ENCODE results near the gene MAPT.

MAPT gene

DNA sequence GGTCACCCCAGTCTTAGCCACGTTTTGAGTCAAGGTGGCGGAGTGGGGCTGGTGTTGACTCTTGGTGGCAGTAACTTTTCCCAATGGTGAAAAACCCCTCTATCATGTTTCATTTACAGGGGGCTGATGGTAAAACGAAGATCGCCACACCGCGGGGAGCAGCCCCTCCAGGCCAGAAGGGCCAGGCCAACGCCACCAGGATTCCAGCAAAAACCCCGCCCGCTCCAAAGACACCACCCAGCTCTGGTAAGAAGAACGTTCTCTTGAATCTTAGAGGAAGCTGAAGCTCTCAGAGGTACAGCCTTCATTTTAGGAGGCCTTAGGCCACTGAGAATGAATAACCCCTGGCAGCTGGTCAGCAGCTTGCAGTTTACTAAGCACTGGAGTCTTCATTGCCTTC is 97.0 kb downstream of the MAPT start:
- no peak for ATAC-seq (replicated peaks; ENCODE audit: extremely low read depth, poor library complexity, severe bottlenecking)
- H3K27me3 Mint-ChIP-seq: no peaks in the 10 kb centered on the region
- no peaks in the 10 kb centered on the region for H3K4me1 Mint-ChIP-seq
- no peaks in the 10 kb centered on the region for H3K9me3 Mint-ChIP-seq
- H3K4me3 Mint-ChIP-seq: no peak overlapping the region
- no peak overlapping the region for H3K27ac Mint-ChIP-seq (ENCODE audit: low read depth)
- H3K36me3 Mint-ChIP-seq (ENCODE audit: insufficient read depth): peaks cover 2% of the 10 kb centered on the region
- no peak for DNase-seq (ENCODE audit: low spot score in 2 of 2)

GRCh38 chr17:45992175-45992574 is 97.8 kb downstream of the MAPT start:
- Mint-ChIP-seq H3K4me3 (no peak overlapping the region), H3K27me3 (no peaks in the 10 kb centered on the region)

DNA sequence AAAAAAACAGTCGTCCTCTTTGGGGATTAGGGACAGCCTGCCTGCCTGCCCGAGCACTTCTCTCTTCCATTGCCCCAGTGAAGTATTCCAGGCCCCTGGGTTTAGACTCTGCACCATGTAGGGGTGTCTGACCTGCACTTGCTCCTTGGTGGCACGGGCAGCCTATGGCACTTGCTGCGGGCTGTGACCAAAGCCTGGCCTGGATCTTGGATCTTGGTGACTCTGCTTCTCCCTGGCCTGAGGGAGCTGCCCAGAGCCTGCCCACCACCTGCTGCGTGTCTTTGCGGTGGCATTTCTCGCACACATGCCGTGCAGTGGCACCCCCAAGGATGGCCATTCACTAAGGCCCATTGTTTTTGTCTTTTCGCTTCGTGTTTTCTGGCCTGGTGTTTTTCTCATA is 98.5 kb downstream of the MAPT start:
- no peaks in the 10 kb centered on the region for H3K9me3 Mint-ChIP-seq
- H3K27ac Mint-ChIP-seq (ENCODE audit: low read depth): no peak overlapping the region
- no peak for ATAC-seq (replicated peaks; ENCODE audit: extremely low read depth, poor library complexity, severe bottlenecking)
- no peak for DNase-seq (ENCODE audit: low spot score in 2 of 2)
- peaks cover 2% of the 10 kb centered on the region for H3K36me3 Mint-ChIP-seq (ENCODE audit: insufficient read depth)
- H3K4me1 Mint-ChIP-seq: no peaks in the 10 kb centered on the region
- no peaks in the 10 kb centered on the region for H3K27me3 Mint-ChIP-seq
- no peak overlapping the region for H3K4me3 Mint-ChIP-seq

More at GRCh38 chr17:45992175-45992574, 97.8 kb downstream of the MAPT start:
- DNase-seq (ENCODE audit: low spot score in 2 of 2) (no peak), ATAC-seq (replicated peaks; ENCODE audit: extremely low read depth, poor library complexity, severe bottlenecking) (no peak)
- Mint-ChIP-seq H3K27ac (ENCODE audit: low read depth) (no peak overlapping the region), H3K9me3 (no peaks in the 10 kb centered on the region), H3K36me3 (ENCODE audit: insufficient read depth) (peaks cover 2% of the 10 kb centered on the region), H3K4me1 (no peaks in the 10 kb centered on the region)

- H3K4me1 Mint-ChIP-seq: no peaks in the 10 kb centered on the region
- H3K9me3 Mint-ChIP-seq: no peaks in the 10 kb centered on the region
- no peak overlapping the region for H3K27ac Mint-ChIP-seq (ENCODE audit: low read depth)
- no peaks in the 10 kb centered on the region for H3K27me3 Mint-ChIP-seq
- H3K36me3 Mint-ChIP-seq (ENCODE audit: insufficient read depth): peaks cover 2% of the 10 kb centered on the region
- no peak for DNase-seq (ENCODE audit: low spot score in 2 of 2)
- no peak for ATAC-seq (replicated peaks; ENCODE audit: extremely low read depth, poor library complexity, severe bottlenecking)
- H3K4me3 Mint-ChIP-seq: no peak overlapping the region
These were observed 99.7 kb downstream of the MAPT start for GRCh38 chr17:45993962-45994627.

DNA sequence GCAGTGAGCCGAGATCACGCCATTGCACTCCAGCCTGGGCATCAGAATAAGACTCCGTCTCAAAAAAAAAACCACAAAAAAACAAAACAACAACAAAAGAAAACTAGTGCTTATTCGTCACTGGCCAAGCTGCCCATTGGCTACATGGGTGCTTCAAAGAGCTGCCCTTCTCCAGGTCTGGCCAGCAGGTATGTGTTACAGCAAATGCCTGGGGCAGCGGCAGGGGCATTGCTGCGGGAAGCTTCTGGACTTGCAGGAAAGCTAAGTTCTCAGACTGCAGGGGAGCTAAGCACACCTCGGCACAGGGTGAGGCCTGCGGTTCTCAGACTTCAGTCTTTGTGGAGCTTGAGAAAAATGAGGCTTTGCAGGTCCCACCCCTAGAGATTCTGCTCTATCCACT is 100.6 kb downstream of the MAPT start:
- no peak for DNase-seq (ENCODE audit: low spot score in 2 of 2)
- no peak overlapping the region for H3K27ac Mint-ChIP-seq (ENCODE audit: low read depth)
- H3K9me3 Mint-ChIP-seq: no peaks in the 10 kb centered on the region
- H3K27me3 Mint-ChIP-seq: no peaks in the 10 kb centered on the region
- H3K4me1 Mint-ChIP-seq: no peaks in the 10 kb centered on the region
- no peak for ATAC-seq (replicated peaks; ENCODE audit: extremely low read depth, poor library complexity, severe bottlenecking)
- H3K4me3 Mint-ChIP-seq: no peak overlapping the region
- peaks cover 2% of the 10 kb centered on the region for H3K36me3 Mint-ChIP-seq (ENCODE audit: insufficient read depth)

GRCh38 chr17:45995627-45996270 is 101.4 kb downstream of the MAPT start:
- H3K4me3 Mint-ChIP-seq: no peak overlapping the region
- DNase-seq (ENCODE audit: low spot score in 2 of 2): no peak
- ATAC-seq (replicated peaks; ENCODE audit: extremely low read depth, poor library complexity, severe bottlenecking): no peak
- no peaks in the 10 kb centered on the region for H3K4me1 Mint-ChIP-seq
- no peak overlapping the region for H3K27ac Mint-ChIP-seq (ENCODE audit: low read depth)
- H3K9me3 Mint-ChIP-seq: no peaks in the 10 kb centered on the region
- H3K36me3 Mint-ChIP-seq (ENCODE audit: insufficient read depth): peaks cover 2% of the 10 kb centered on the region
- H3K27me3 Mint-ChIP-seq: no peaks in the 10 kb centered on the region

GRCh38 chr17:45996282-45996937 is 102.1 kb downstream of the MAPT start:
- ATAC-seq (replicated peaks; ENCODE audit: extremely low read depth, poor library complexity, severe bottlenecking) (no peak), DNase-seq (ENCODE audit: low spot score in 2 of 2) (no peak)
- Mint-ChIP-seq H3K4me3 (no peak overlapping the region), H3K9me3 (no peaks in the 10 kb centered on the region), H3K36me3 (ENCODE audit: insufficient read depth) (peaks cover 2% of the 10 kb centered on the region), H3K27me3 (no peaks in the 10 kb centered on the region), H3K4me1 (no peaks in the 10 kb centered on the region), H3K27ac (ENCODE audit: low read depth) (no peak overlapping the region)

DNA sequence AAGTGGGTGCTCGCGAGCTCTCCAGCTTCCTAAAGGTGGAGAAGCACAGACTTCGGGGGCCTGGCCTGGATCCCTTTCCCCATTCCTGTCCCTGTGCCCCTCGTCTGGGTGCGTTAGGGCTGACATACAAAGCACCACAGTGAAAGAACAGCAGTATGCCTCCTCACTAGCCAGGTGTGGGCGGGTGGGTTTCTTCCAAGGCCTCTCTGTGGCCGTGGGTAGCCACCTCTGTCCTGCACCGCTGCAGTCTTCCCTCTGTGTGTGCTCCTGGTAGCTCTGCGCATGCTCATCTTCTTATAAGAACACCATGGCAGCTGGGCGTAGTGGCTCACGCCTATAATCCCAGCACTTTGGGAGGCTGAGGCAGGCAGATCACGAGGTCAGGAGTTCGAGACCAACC is 102.8 kb downstream of the MAPT start:
- H3K27me3 Mint-ChIP-seq: no peaks in the 10 kb centered on the region
- H3K4me1 Mint-ChIP-seq: peaks cover 4% of the 10 kb centered on the region
- no peak overlapping the region for H3K27ac Mint-ChIP-seq (ENCODE audit: low read depth)
- DNase-seq (ENCODE audit: low spot score in 2 of 2) (no peak), ATAC-seq (replicated peaks; ENCODE audit: extremely low read depth, poor library complexity, severe bottlenecking) (no peak)
- H3K9me3 Mint-ChIP-seq: no peaks in the 10 kb centered on the region
- peaks cover 5% of the 10 kb centered on the region for H3K36me3 Mint-ChIP-seq (ENCODE audit: insufficient read depth)
- no peak overlapping the region for H3K4me3 Mint-ChIP-seq

DNA sequence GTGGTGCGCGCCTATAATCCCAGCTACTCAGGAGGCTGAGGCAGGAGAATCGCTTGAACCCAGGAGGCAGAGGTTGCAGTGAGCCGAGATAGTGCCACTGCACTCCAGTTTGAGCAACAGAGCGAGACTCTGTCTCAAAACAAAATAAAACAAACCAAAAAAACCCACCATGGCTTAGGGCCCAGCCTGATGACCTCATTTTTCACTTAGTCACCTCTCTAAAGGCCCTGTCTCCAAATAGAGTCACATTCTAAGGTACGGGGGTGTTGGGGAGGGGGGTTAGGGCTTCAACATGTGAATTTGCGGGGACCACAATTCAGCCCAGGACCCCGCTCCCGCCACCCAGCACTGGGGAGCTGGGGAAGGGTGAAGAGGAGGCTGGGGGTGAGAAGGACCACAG is 103.3 kb downstream of the MAPT start:
- DNase-seq (ENCODE audit: low spot score in 2 of 2): no peak
- H3K27ac Mint-ChIP-seq (ENCODE audit: low read depth): no peak overlapping the region
- H3K4me3 Mint-ChIP-seq: no peak overlapping the region
- H3K4me1 Mint-ChIP-seq: peaks cover 6% of the 10 kb centered on the region
- ATAC-seq (replicated peaks; ENCODE audit: extremely low read depth, poor library complexity, severe bottlenecking): no peak
- H3K9me3 Mint-ChIP-seq: no peaks in the 10 kb centered on the region
- H3K27me3 Mint-ChIP-seq: no peaks in the 10 kb centered on the region
- peaks cover 5% of the 10 kb centered on the region for H3K36me3 Mint-ChIP-seq (ENCODE audit: insufficient read depth)

- Mint-ChIP-seq H3K4me1 (peaks cover 6% of the 10 kb centered on the region), H3K9me3 (no peaks in the 10 kb centered on the region), H3K4me3 (no peak within 1 kb of the TSS), H3K36me3 (ENCODE audit: insufficient read depth) (peaks cover 5% of the 10 kb centered on the region), H3K27ac (ENCODE audit: low read depth) (no peak within 1 kb of the TSS), H3K27me3 (no peaks in the 10 kb centered on the region)
- DNase-seq (ENCODE audit: low spot score in 2 of 2) (no peak), ATAC-seq (replicated peaks; ENCODE audit: extremely low read depth, poor library complexity, severe bottlenecking) (no peak)
These were observed 104.9 kb downstream of the MAPT start, which contains the start of gene STH for GRCh38 chr17:45998987-45999899. Gene STH (plus strand): TSS chr17:45999250. CDS start chr17:45999280, 30 bp downstream.

DNA sequence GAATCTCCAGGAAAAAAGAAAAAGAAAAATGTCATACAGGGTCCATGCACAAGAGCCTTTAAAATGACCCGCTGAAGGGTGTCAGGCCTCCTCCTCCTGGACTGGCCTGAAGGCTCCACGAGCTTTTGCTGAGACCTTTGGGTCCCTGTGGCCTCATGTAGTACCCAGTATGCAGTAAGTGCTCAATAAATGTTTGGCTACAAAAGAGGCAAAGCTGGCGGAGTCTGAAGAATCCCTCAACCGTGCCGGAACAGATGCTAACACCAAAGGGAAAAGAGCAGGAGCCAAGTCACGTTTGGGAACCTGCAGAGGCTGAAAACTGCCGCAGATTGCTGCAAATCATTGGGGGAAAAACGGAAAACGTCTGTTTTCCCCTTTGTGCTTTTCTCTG is 105.5 kb downstream of the MAPT start:
- no peak for DNase-seq (ENCODE audit: low spot score in 2 of 2)
- Mint-ChIP-seq H3K4me3 (no peak overlapping the region), H3K4me1 (peaks cover 6% of the 10 kb centered on the region), H3K9me3 (no peaks in the 10 kb centered on the region), H3K27ac (ENCODE audit: low read depth) (no peak overlapping the region), H3K27me3 (no peaks in the 10 kb centered on the region), H3K36me3 (ENCODE audit: insufficient read depth) (peaks cover 5% of the 10 kb centered on the region)
- ATAC-seq (replicated peaks; ENCODE audit: extremely low read depth, poor library complexity, severe bottlenecking): no peak

DNA sequence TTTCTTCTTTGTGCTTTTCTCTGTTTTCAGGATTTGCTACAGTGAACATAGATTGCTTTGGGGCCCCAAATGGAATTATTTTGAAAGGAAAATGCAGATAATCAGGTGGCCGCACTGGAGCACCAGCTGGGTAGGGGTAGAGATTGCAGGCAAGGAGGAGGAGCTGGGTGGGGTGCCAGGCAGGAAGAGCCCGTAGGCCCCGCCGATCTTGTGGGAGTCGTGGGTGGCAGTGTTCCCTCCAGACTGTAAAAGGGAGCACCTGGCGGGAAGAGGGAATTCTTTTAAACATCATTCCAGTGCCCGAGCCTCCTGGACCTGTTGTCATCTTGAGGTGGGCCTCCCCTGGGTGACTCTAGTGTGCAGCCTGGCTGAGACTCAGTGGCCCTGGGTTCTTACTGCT is 105.9 kb downstream of the MAPT start:
- Mint-ChIP-seq H3K36me3 (ENCODE audit: insufficient read depth) (peaks cover 5% of the 10 kb centered on the region), H3K27me3 (no peaks in the 10 kb centered on the region), H3K4me3 (no peak overlapping the region), H3K27ac (ENCODE audit: low read depth) (peak overlapping the region; percentile 42), H3K4me1 (peaks cover 6% of the 10 kb centered on the region), H3K9me3 (no peaks in the 10 kb centered on the region)
- ATAC-seq (replicated peaks; ENCODE audit: extremely low read depth, poor library complexity, severe bottlenecking): no peak
- no peak for DNase-seq (ENCODE audit: low spot score in 2 of 2)
